HEK293T (cell line): ENCODE measurements around the gene ERG28.

Experiments
- BHLHE40 ChIP-seq: fragments of 450-650 bp; IDR thresholded peaks from 2 replicates; pipeline ENCODE4 v1.6.1; 2016; ENCODE audit warnings: mild to moderate bottlenecking, moderate library complexity, borderline replicate concordance
- ELF4 ChIP-seq: fragments of 450-650 bp; IDR thresholded peaks from 2 replicates; pipeline ENCODE4 v1.6.1; 2017; ENCODE audit warnings: antibody characterized with exemption
- NFRKB ChIP-seq: fragments of 450-650 bp; IDR thresholded peaks from 2 replicates; pipeline ENCODE4 v1.6.1; 2016; ENCODE audit warnings: mild to moderate bottlenecking, moderate library complexity
- SP1 ChIP-seq: fragments of 450-650 bp; IDR thresholded peaks from 2 replicates; pipeline ENCODE4 v1.6.1; 2017

GRCh38 chr14:75653563-75653962 is 7.1 kb downstream of the ERG28 start:
- TF ChIP-seq ELF4 (no peak), BHLHE40 (no peak), SP1 (no peak), NFRKB (no peak)
